DMS 273 treated with DMSO at 0.1 percent for 48 hours (cell line): ENCODE results near the gene NALCN.

ENCODE experiments used
- DNase-seq: peaks from one replicate; lab custom pipeline; 2025; lab: John Stamatoyannopoulos, UW

Gene NALCN

DNA sequence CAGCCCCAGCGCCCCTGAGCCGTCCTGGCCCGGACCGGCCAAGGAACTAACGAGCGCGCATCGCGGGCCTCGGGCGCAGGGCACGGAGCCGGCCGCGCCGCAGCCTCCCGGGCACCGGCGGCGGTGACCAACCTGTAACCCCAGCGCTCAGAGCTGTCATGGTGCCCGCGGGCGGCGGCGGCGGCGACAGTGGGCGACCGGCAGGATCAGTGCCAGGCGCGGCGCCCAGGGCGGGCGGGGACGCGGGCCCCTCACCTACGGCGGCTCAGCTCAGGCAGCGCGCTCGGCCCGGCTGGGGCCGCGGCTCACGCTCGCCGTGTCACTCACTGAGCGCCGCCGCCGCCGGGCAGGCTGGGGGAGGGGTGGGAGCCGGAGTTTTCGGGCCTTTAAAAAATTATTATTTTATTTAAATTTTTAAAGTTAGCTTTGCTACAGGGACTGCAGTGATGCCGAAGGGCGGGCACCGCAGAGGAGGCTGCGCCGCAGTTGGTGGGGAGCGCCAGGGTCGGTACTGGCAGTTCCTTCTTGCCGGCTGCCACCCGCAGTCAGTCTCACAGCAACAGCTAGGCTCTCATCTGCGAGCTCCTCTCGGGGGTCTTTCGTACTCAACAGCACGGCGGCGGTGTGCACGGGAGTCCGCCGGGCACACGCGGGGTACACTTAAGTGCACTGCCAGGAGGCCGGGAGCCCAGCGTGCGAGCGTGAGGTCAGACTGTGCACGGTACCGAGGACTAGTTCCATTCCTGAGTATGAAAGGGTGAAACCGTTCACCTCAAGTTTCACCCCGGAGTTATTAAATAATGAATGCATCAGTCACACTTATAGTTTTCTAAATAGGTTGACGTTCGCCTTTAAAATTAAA, at the start of gene NALCN:
Gene NALCN, minus strand, starts transcription at position 328 of the 862 bp plus-strand sequence. CDS start 17,382 bp downstream, outside the sequence.
- no peak for DNase-seq

DNA sequence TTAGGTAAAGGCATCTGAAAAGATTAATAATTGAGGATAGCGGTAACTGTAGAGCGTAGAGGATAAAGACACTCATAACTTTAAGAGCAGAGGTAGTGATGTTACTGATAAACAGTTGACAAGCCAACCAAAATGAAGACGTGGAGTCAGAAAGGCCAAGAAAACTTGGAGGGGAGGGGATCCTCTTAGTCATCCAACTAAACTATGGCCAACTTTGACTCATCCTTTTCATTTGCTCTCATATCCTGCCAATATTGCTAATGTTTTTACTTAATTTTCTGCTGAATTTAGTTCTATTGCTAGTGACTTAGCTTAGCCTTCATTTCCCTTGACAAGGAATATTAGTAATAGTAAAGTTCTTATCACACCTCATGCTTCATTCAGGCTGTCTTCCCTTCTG, 49.6 kb upstream of the NALCN start:
- no peak for DNase-seq

DNA sequence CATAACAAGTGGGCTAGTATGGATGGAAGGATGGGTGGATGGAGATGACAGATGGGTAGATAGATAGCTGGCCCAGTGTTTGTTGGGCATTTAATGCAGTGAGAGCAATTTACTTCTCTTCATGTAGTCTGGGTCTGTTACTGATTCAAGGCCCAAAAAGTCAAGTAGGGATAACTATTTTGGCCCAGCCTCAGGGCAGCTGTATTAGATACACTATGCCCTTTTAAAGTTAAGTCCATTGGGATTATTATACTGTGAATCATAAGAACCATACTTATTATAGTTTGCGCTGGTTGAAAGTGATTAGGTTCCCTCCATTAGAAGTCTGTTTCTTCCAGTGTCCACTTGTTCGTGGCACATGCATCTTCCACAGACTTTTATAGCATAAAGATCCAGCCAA, 40.9 kb upstream of the NALCN start:
- DNase-seq: no peak

DNA sequence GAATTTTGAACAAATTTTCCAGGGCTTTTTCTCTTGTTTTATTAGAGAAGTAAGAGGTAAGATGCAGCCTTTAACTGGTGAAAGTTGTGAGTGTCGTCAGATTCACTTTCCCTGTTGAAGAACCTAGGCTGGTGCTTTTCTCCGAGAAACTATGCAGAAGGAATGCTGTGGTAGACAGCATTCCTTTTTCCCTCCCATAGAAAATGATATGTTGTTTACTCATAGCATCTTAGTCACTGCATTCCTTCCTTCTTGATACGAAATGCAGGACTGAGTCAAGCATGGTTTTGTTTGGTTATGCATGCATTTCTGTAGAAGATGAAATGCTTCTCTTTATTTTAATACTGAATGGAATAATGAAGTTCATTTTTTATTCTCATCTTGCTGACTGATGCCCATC, 39.6 kb upstream of the NALCN start:
- no peak for DNase-seq

DNA sequence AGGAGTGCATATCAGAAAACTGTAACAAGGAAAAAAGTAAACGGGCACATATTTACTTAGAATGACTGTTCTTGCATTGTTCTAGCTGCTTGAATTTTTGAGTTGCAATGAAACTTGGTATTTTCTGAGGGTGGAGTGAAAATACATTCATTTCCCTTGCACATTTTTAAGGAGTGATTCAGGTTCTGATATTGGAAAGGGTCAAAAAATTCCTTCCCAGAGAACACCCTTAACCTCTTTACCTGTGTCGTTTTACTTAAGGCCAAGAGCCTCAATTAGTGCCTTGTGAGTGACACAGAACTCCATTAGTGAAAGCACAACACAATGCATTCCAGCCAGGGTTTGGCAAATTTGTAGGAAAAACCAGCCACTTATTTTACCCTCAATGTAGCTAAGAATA, 38.5 kb upstream of the NALCN start:
- DNase-seq: no peak

DNA sequence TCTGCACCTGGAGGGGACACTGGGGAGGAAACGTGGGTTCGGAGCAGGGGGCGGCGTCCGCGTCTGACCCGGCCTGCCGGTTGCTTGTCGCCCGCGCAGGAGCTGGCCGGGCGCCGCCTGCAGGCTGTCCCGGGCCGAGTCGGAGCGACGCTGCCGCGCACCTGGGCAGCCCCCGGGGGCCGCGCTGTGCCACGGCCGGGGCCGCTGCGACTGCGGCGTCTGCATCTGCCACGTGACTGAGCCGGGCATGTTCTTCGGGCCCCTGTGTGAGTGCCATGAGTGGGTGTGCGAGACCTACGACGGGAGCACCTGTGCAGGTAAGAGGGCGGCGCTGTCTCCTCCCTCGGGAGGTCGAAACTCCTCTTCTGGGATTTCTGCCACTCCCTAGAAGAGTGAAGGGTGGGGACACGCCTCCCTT, 37.5 kb upstream of the NALCN start:
- DNase-seq: no peak

DNA sequence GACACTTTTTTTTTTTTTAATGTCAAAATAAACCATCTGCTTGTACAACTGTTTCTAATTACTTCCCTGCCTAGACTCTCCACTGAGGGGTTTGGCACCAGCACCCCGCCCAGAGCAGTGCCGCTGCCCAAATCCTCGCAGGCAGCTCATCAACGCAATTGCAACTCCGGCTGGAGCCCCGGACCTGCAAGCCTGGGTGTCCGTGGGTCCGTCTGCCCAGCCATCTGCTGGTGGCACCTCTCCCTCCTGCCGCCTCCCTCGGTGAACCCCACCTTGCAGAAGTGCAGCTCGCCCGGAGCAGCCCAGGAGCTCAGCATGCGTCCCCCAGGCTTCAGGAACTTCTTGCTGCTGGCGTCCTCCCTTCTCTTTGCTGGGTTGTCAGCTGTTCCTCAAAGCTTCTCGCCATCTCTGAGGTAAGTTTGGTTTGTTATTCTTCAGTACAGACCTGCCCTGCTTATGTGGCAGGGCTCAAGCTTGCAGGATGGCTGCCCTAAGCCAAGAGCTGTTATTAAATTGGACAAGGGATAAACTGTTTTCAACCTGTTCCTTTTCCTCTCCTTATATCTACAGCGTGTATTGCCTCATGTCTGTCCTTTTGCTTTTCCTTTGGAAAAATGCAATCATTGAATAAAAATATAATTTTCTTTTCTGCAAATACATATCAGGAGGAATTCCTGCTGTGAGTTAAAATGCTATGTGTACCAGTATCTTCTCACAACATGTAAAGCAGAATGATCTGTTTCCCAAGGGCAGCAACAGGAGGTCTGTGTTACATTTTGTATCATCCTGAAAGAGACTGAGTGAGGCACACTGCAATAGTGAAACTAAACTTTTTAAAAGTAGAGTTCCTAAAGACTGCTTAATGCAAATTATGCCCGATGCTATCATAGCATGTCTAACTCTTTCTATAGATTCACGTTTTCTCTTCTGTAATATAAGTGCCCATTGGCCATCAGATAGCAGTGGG, 36.5 kb upstream of the NALCN start, which contains the start of gene ITGBL1:
Gene ITGBL1, plus strand, starts transcription at position 157 of the 967 bp plus-strand sequence. Its CDS starts 159 bp downstream, at position 316.
- DNase-seq: no peak

DNA sequence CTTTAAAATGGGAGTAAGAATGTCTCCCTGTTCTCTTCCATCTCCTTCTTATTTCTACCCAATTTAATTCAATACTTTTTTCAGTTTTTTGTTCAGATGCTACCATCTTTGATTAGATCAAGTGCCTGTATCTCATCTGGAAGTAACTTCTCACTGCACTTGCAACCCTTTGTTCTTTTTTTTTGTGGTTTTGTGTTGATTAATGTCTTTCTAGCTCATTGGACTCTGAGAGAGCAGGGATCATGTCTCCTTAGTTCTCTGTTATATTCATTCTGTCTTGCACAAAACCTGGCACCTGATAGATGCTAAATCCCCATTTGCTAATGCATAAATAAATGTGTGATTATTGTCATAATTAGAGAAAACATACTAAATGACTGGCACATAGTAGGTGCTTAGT, 35.3 kb upstream of the NALCN start:
- DNase-seq: no peak

DNA sequence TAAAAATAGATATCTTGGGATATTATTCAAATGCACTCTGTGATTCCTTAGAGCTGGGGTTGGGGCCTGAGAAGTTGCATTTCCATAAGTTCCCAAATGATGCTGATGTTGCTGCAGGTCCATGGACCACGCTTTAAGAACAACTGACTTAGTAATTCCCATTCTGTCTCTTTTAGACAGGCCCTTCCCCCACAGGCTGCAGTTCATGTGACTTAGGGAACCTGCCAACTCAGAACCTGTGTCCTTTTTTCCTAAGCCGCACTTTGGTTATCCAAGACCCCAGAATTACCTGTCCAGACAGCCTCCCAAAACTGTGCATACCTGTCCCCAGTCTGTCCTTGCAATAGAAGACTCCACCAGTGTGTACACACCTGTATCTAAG, 34.4 kb upstream of the NALCN start:
- DNase-seq: no peak

DNA sequence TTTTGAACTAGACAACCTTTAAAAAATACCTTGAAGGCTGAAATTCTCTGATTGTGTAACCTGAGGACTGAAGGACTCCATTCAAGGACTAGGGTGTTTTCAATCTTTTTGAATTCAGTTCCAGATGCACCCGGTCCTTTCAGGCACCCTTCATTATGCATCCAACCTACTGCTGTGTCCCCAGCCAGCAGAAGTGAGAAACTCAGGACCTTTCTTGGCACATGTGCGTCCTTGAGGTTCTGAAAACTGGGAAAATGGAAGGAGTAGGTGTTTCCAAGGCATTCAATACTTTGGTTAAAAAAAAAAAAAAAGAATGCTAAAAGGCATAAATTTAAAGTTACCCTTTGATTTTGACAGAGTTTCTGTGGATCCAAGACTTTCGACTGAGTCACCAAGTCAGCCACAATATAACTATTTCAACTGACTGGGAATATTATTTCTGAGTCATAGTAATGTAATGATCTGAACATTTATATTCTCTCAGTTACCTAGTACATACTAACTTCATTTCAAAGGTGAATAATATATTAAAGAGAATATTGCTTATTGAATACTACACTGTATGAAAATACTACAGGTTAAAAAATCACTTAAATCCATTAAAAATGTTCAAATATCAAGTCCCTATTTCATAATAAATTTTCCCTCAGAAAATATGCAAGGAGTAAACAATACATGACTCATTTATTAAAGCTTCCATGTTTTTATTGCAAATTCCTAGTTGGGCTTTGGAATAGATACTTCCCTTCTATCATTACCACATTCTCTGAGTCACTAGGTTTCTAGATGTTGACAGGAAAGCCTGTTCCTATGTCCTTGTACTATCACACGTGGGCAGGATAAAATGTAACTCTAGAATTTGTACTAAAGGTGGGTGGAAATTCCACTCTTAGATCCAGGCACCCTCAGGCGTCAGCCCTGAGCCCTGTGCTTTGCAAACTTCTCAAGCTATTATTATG, 33.8 kb upstream of the NALCN start:
- DNase-seq: no peak

DNA sequence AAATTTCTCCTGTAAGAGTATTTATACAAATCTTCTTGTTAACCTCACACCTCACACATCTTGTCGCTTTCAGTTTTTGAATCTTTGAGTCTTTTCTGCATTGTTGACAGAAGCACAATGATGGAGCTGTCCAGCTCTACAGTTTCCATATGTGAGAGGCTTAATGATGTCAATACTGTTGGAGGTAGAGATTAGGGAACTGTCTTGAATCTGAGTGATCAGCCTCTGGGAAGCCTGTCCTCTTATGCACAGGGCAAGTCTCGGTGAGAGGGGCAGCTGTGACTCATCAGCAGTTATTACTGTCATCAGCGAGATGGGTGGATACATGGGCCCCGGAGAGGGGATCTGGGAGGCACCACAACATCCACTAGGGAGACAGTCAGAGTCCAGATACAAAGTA, 31.5 kb upstream of the NALCN start:
- no peak for DNase-seq

DNA sequence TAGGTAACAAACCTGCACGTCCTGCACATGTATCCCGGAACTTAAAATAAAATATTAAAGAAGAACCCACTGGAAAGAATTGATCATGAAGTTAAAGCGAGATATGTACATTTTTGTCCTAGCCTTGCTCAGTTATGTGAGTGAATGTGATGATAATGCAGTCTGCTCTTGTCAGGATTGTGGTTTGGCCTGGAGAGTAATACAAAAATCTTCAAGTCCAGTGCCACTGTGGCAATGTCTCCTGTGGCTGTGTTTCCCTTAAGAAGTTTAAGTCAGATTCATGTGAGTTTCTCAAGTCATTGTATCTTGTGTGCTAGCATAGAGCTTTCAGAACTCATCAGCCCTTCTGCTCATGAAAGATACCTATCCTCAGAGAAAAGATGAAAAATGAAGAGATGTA, 18.2 kb upstream of the NALCN start:
- no peak for DNase-seq

DNA sequence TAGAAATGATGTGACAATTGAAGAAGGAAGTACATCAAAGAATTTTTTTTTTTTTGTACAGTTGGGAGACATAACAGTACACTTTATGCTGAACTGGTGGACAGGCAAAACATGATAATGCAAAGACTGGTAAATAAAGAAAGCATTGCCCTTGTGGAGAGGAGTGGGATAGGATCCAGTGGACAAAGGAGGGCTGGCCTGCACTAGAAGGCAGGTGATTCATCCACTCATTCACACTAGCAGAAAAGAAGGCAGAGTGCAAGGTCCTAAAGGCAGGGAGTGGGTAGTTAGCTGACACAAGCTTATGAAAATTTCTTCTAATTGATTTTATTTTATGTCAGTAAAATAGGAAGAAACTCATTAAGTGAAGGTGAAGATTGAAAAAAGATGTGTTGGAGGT, 17.6 kb upstream of the NALCN start:
- no peak for DNase-seq

DNA sequence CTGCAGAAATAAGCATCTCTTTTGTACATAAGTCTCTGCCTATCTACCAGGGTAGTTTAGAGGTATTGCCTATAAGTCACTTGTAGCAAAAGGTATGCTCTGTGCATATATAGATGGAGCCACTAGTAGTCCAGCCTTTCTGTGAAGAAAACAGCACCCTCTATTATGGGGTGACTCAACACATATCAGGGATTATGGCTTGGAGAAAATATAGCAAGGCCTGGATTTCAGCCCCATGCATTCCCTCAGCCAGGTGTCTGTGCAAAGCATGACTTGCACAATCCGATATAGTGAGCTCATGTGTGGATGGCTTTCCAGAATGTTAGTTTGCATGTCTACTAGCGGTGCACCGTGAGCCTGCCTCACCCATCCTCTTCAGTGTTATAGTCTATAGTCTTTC, 13.4 kb upstream of the NALCN start:
- no peak for DNase-seq

DNA sequence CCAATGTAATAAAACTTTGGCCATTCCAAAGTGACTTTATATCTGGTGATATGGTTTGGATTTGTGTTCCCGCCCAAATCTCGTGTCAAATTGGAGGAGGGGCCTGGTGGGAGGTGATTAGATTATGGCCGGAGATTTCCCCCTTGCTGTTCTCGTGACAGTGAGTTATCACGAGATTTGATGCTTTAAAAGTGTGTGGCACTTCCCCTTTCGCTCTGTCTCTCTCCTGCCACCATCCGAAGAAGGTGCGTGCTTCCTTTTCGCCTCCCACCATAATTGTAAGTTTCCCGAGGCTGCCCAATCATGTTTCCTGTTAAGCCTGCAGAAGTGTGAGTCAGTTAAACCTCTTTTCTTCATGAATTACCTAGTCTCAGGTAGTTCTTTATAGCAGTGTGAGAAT, 9.3 kb upstream of the NALCN start:
- DNase-seq: no peak

DNA sequence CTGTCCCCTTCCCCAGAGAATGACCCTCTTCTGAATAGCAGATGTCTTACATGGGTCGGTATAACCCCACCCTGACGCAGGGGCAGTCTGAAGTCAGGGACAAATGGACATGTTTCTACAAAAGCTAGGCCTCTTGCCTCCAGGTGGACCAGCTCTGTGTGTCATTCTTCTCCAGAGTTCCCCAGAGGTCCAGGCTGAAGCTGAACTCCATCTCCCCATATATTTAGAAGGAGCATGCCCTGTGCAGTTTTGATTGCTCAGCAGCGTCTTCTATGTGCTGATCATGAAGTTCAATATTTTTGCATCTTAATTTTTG, 8.8 kb upstream of the NALCN start:
- no peak for DNase-seq

DNA sequence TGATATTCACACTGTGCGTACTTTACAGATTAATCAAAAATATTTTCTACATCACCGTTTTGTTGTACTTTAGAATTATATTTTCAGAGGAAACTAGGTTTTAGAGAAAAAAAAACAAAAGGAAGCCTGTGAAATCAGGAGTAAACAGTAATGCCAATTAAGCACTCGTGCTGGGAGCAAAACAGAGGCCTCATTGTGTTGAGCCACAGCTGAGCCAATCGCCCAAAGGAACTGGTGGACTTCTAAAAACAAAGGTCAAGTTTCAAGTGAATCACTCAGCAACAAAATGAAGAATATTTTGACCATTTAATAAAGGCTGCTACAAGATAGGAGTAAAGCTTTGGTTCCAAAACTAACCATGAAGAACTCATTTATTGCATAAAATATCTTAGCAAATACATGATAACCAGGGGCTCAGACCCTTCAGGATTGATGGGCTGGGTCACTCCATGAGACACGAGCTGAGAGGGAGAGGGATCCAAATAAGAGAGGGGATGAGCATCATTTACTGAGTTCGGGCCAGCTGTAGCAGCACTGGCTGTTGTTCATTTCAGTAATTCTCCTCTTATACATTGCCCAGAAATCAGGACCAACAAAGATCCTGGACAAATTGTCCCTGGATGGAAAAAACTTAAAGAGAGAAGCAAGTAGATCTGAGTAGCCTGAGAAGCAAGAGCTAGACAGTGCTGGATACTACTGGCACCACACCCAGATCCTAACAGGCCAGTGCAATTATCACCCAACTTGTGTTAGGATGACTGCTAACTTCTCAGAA, 8.3 kb upstream of the NALCN start:
- no peak for DNase-seq

DNA sequence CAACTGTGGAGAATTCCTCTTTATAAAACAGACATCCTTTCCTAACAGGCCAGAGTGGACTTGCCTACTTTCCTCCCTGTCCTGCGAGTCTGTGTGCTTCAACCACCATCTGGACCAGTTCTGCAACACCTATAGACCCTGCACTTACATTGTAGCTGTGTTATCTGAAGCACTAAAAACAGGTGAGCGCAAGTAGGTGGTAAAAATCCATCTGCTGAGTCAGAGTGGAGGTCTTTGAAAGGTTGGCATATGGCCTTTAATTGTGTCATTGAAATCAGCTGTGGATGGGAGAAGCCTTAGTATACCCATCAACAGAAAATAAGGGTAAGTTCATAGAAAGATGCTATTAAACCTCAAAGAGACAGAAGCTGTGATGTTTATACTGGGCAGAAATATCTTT, 7.6 kb upstream of the NALCN start:
- DNase-seq: no peak

DNA sequence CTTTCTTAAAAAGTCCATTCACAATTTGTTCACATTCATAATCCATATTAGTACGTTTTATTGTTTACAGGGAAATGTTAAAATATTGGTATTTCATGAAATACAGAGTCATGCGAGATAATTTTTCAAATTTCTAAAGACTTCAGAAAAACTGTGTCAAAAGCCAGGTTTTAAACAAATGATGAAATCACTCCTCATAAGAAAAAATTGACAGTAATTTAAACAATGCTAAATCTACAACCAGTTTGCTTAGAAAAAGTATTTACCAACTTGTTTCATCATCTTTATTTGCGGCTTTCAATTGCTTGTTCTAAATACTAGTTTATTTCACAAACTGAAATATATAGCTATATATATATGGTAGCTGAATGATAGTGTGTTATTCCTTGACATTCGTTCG, 1.2 kb upstream of the NALCN start:
- no peak for DNase-seq

DNA sequence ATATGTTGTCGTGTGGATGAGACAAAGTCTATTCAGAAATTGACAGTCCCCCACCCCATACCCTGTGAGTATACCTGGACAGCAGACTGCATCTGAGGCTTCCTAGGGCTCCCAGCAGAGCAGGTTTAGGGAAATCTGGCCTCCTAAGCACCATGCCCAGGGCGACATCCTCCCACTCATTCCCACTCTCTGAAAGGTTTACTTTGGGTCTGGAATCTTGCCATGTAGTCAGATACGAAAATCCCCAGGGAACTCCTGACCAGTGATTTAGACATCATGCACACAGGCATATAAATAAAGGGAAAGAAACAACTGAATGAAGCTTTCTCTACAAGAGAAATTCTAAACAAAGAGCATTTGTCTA, 717 bp upstream of the NALCN start:
- no peak for DNase-seq
